NCI-H2196 (cell line): ENCODE data around the gene IFT52.

Experiments
- DNase-seq: peaks from one replicate; lab custom pipeline; 2025; ENCODE audit not compliant: unreplicated experiment; lab: John Stamatoyannopoulos, UW

The IFT52 gene

DNA sequence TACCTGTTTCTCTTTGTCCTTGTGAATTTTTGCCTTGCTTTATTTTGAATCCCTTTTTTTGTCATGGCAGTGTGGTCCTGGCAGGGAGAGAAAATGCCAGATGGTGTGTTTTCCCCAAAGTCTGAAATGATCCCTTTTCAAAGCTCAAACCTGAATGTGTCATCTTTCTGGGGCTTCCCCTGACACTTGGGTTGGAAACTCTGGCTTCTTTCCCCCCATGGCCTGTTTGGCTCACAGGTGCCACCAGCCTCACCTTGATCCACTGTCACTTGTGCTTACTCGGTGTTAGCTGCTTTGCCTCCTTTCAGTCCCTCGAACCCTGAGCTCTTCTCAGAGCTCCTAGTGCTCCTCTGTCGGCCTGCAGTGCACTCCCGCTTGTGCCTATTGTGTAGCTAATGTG is 98.4 kb downstream of the IFT52 start:
- DNase-seq = no peak

- no peak for DNase-seq
Observed at GRCh38 chr20:43690943-43691598, 100.3 kb downstream of the IFT52 start.

DNA sequence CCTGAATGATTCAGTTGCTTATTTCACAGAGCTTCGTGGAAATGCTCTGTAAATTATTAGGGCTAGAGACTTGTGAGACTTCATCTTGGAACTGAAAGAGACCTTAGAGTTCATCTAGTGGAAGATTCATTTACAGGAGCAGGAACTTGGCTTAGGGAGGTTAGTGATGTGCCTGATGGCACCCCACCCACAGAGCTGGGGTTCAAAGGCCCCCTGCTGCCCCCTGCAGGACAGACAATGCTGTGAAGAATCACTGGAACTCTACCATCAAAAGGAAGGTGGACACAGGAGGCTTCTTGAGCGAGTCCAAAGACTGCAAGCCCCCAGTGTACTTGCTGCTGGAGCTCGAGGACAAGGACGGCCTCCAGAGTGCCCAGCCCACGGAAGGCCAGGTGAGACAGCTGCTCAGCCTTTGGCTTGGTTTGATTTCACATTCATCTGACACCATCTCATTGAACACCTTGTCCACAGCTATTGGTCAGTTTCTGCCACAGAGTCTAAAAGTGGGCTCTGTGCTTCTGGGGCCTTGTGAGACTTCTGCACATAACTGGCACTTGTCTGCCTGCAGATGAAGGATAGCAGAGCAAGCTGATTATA is 101.3 kb downstream of the IFT52 start:
- DNase-seq = peak; percentile 27

DNA sequence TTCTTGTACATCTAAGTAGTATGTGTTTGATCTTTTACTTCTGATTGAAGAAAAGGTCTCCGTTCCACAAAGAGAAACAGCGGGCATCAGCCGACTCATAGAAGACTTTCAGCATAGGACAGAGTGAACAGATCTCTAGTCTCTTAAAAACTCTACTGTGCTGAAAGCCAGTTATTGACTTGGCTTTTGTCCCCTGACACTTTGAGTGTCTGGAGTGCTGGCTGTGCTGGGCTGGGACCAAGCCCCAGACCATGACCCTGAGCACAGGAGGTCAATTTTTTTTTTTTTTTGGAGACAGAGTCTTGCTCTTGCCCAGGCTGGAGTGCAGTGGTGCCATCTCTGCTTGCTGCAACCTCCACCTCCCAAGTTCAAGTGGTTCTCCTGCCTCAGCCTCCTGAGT is 104.0 kb downstream of the IFT52 start:
- DNase-seq = no peak

GRCh38 chr20:43695571-43695970 is 104.8 kb downstream of the IFT52 start:
- DNase-seq = no peak
